Neural cell (in vitro differentiated cells): Measurements from ENCODE around the gene RAB41. TPM values are rescaled to one million over a fixed set of nuclear protein-coding genes. Genes with fewer than 3 reads are reported as not detected.

ENCODE experiments used
- H2AFZ ChIP-seq: fragments of 200-600, 300-800 bp; sonication (generic), shearing (Covaris generic); 2 replicates; pipeline ENCODE4 v1.6.0; 2014; ENCODE audit warnings: low read depth, mild to moderate bottlenecking, antibody characterized with exemption, low read length, moderate library complexity
- H3F3A ChIP-seq: fragments of 200-600 bp; shearing (Covaris generic); 2 replicates; pipeline ENCODE4 v1.6.1; 2016; ENCODE audit warnings: mild to moderate bottlenecking, moderate library complexity, mixed read lengths, antibody characterized with exemption, low read length; ENCODE audit not compliant: insufficient read depth, poor library complexity, severe bottlenecking
- H3K27ac ChIP-seq: fragments of 200-600, 300-800 bp; sonication (generic), shearing (Covaris generic); 2 replicates; pipeline ENCODE4 v1.5.1; 2014; ENCODE audit warnings: mild to moderate bottlenecking, low read length, moderate library complexity
- H3K27me3 ChIP-seq: fragments of 300-800, 200-600 bp; sonication (generic), shearing (Covaris generic); 2 replicates; pipeline ENCODE4 v1.6.0; 2014; ENCODE audit warnings: mild to moderate bottlenecking, low read depth, low read length, moderate library complexity; ENCODE audit not compliant: insufficient read depth
- H3K36me3 ChIP-seq: fragments of 300-800, 200-600 bp; sonication (generic), shearing (Covaris generic); 2 replicates; pipeline ENCODE4 v1.5.1; 2014; ENCODE audit warnings: mild to moderate bottlenecking, antibody characterized with exemption, low read length, moderate library complexity; ENCODE audit not compliant: insufficient read depth
- H3K4me2 ChIP-seq: fragments of 300-800, 200-600 bp; sonication (generic), shearing (Covaris generic); 2 replicates; pipeline ENCODE4 v1.6.0; 2014; ENCODE audit warnings: mild to moderate bottlenecking, low read length
- H3K4me3 ChIP-seq: fragments of 300-800, 200-600 bp; sonication (generic), shearing (Covaris generic); 2 replicates; pipeline ENCODE4 v1.5.1; 2014; ENCODE audit warnings: mild to moderate bottlenecking, low read length, moderate library complexity
- H3K79me2 ChIP-seq: fragments of 200-600 bp; shearing (Covaris generic); replicated peaks from 2 replicates; pipeline ENCODE4 v1.6.0; 2014; ENCODE audit warnings: mild to moderate bottlenecking, low read length, moderate library complexity; ENCODE audit not compliant: insufficient read depth
- H3K9ac ChIP-seq: fragments of 300-800, 200-600 bp; sonication (generic), shearing (Covaris generic); 2 replicates; pipeline ENCODE4 v1.6.1; 2016; ENCODE audit warnings: mild to moderate bottlenecking, low read length, mixed read lengths
- H3K9me2 ChIP-seq: fragments of 200-600 bp; shearing (Covaris generic); 2 replicates; pipeline ENCODE4 v1.6.1; 2016; ENCODE audit warnings: mild to moderate bottlenecking, low read length, mixed read lengths; ENCODE audit not compliant: insufficient read depth
- H3K9me3 ChIP-seq: fragments of 200-600, 300-800 bp; sonication (generic), shearing (Covaris generic); 2 replicates; pipeline ENCODE4 v1.6.1; 2016; ENCODE audit warnings: mild to moderate bottlenecking, mixed run types, low read length, moderate library complexity, mixed read lengths
- H4K20me1 ChIP-seq: fragments of 200-600 bp; shearing (Covaris generic); 2 replicates; pipeline ENCODE4 v1.6.1; 2016; ENCODE audit warnings: mild to moderate bottlenecking, mixed run types; ENCODE audit not compliant: insufficient read depth
- EP300 ChIP-seq: fragments of 450-650 bp; conservative IDR thresholded peaks from 2 replicates; pipeline ENCODE4 v1.6.1; 2014; ENCODE audit warnings: antibody characterized with exemption, mild to moderate bottlenecking, moderate library complexity; ENCODE audit not compliant: poor library complexity, severe bottlenecking
- EZH2 ChIP-seq: fragments of 200-600, 300-800 bp; shearing (Covaris generic), sonication (generic); IDR thresholded peaks from 2 replicates; pipeline ENCODE4 v1.6.1; 2014; ENCODE audit warnings: antibody characterized with exemption, low read length, borderline replicate concordance, mild to moderate bottlenecking; ENCODE audit not compliant: insufficient read depth, poor library complexity, severe bottlenecking
- MXI1 ChIP-seq: fragments of 450-650 bp; conservative IDR thresholded peaks from 2 replicates; pipeline ENCODE4 v1.6.1; 2014; ENCODE audit warnings: antibody characterized with exemption, mild to moderate bottlenecking; ENCODE audit not compliant: poor library complexity, severe bottlenecking
- POLR2AphosphoS5 ChIP-seq: IDR thresholded peaks from 2 replicates; pipeline ENCODE4 v1.6.1; 2012
- RAD21 ChIP-seq: fragments of 450-650 bp; conservative IDR thresholded peaks from 2 replicates; pipeline ENCODE4 v1.6.1; 2014; ENCODE audit warnings: antibody characterized with exemption, mild to moderate bottlenecking, moderate library complexity
- SMC3 ChIP-seq: fragments of 450-650 bp; conservative IDR thresholded peaks from 2 replicates; pipeline ENCODE4 v1.6.1; 2014; ENCODE audit warnings: antibody characterized with exemption, mild to moderate bottlenecking, moderate library complexity; ENCODE audit not compliant: poor library complexity
- TAF1 ChIP-seq: IDR thresholded peaks from 2 replicates; pipeline ENCODE4 v1.6.1; 2012; ENCODE audit warnings: low read depth
- polyA plus RNA-seq: library from polyadenylated mRNA; depleted of rRNA; stranded (reverse); fragments of >200 nt; gene quantifications from 2 replicates; pipeline ENCODE4 v1.2.3, GENCODE V29; 2014
- TF ChIP-seq, protein P1 (sequence below): IDR thresholded peaks from 2 replicates; pipeline ENCODE4 v1.6.1; 2012; ENCODE audit warnings: borderline replicate concordance
- TF ChIP-seq, protein P2 (sequence below): fragments of 450-650 bp; IDR thresholded peaks from 2 replicates; pipeline ENCODE4 v1.5.1; 2014; ENCODE audit warnings: antibody characterized with exemption, mild to moderate bottlenecking, moderate library complexity; ENCODE audit not compliant: poor library complexity, severe bottlenecking

Gene RAB41
- polyA plus RNA-seq, 1 donor from 2014 or later, result not detected

DNA sequence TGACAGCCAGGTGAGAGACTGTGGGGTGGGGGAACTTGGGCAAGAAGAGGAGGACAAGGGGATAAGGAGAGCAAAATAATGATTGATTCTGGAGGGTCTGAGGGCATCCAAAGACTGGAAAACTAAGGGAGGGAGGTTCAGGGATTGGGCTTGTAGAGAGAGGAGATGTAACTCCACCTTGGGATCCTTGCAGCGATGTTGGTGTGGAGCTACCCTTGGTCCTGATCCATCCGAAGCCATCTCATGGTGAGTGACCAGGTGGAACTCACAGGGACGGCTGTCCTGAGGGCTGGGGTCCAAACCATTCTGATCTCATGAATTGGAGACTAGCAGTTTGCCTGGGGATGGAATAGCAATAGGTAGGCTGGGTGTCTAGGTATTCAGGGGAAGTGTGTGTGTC is 1.4 kb upstream of the RAB41 start:
- H3K4me2 ChIP-seq, result no peak overlapping the region
- no peak overlapping the region for H3K27ac ChIP-seq
- H3K36me3 ChIP-seq, result no peaks in the 10 kb centered on the region
- TF ChIP-seq, protein P1, sequence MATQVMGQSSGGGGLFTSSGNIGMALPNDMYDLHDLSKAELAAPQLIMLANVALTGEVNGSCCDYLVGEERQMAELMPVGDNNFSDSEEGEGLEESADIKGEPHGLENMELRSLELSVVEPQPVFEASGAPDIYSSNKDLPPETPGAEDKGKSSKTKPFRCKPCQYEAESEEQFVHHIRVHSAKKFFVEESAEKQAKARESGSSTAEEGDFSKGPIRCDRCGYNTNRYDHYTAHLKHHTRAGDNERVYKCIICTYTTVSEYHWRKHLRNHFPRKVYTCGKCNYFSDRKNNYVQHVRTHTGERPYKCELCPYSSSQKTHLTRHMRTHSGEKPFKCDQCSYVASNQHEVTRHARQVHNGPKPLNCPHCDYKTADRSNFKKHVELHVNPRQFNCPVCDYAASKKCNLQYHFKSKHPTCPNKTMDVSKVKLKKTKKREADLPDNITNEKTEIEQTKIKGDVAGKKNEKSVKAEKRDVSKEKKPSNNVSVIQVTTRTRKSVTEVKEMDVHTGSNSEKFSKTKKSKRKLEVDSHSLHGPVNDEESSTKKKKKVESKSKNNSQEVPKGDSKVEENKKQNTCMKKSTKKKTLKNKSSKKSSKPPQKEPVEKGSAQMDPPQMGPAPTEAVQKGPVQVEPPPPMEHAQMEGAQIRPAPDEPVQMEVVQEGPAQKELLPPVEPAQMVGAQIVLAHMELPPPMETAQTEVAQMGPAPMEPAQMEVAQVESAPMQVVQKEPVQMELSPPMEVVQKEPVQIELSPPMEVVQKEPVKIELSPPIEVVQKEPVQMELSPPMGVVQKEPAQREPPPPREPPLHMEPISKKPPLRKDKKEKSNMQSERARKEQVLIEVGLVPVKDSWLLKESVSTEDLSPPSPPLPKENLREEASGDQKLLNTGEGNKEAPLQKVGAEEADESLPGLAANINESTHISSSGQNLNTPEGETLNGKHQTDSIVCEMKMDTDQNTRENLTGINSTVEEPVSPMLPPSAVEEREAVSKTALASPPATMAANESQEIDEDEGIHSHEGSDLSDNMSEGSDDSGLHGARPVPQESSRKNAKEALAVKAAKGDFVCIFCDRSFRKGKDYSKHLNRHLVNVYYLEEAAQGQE, result no peak
- TF ChIP-seq SMC3 (no peak), RAD21 (no peak), POLR2AphosphoS5 (no peak), EZH2 (no peak), TAF1 (no peak), MXI1 (no peak), EP300 (no peak)
- TF ChIP-seq, protein P2, sequence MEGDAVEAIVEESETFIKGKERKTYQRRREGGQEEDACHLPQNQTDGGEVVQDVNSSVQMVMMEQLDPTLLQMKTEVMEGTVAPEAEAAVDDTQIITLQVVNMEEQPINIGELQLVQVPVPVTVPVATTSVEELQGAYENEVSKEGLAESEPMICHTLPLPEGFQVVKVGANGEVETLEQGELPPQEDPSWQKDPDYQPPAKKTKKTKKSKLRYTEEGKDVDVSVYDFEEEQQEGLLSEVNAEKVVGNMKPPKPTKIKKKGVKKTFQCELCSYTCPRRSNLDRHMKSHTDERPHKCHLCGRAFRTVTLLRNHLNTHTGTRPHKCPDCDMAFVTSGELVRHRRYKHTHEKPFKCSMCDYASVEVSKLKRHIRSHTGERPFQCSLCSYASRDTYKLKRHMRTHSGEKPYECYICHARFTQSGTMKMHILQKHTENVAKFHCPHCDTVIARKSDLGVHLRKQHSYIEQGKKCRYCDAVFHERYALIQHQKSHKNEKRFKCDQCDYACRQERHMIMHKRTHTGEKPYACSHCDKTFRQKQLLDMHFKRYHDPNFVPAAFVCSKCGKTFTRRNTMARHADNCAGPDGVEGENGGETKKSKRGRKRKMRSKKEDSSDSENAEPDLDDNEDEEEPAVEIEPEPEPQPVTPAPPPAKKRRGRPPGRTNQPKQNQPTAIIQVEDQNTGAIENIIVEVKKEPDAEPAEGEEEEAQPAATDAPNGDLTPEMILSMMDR, result no peak
- no peak overlapping the region for H2AFZ ChIP-seq
- no peaks in the 10 kb centered on the region for H3K9me3 ChIP-seq
- no peaks in the 10 kb centered on the region for H3K79me2 ChIP-seq
- no peak overlapping the region for H3K9ac ChIP-seq
- H3K9me2 ChIP-seq, result no peaks in the 10 kb centered on the region
- no peaks in the 10 kb centered on the region for H3F3A ChIP-seq
- no peaks in the 10 kb centered on the region for H4K20me1 ChIP-seq
- no peak overlapping the region for H3K4me3 ChIP-seq
- no peaks in the 10 kb centered on the region for H3K27me3 ChIP-seq

DNA sequence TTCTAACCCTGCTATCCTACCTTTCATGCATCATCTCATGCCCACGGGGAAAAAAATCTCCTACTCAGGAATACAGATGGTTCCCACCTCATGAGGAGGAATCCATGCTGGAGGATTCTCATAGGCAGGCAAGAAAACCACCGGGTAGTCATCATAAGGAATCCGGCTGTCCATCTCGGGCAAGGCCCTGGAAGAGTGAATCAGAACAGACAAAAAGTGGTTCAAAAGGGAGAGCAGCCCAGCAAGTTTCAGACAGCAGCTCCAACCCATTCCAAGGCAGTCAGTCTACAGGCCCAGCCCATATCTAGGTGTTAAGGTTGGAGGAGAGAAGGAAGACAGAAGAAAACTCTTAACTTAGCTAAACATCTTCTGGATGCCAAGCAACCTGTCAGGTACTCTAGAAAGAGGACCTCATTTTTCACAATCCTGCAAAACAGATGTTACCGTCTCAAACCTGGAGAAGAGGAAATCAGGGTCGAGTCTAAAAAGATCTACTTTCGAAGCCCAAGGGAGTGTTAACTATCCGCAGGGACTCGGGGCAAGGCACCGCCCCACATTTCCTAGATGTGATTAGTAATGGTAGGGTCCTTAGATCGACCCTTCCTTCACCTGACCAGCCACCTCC is 7.3 kb downstream of the RAB41 start:
- no peaks in the 10 kb centered on the region for H3K9me2 ChIP-seq
- H3K36me3 ChIP-seq, result no peaks in the 10 kb centered on the region
- TF ChIP-seq, protein P1, result no peak
- TF ChIP-seq, protein P2, result no peak
- TF ChIP-seq MXI1 (no peak), TAF1 (no peak), EZH2 (no peak), RAD21 (no peak), POLR2AphosphoS5 (no peak), EP300 (no peak), SMC3 (no peak)
- no peaks in the 10 kb centered on the region for H4K20me1 ChIP-seq
- peaks cover 15% of the 10 kb centered on the region for H3K79me2 ChIP-seq
- H3K27ac ChIP-seq, result no peak overlapping the region
- H3K4me3 ChIP-seq, result peak overlapping the region; percentile 73
- peak overlapping the region; percentile 65 for H3K9ac ChIP-seq
- no peaks in the 10 kb centered on the region for H3F3A ChIP-seq
- no peaks in the 10 kb centered on the region for H3K9me3 ChIP-seq
- peak overlapping the region; percentile 21 for H2AFZ ChIP-seq
- H3K27me3 ChIP-seq, result no peaks in the 10 kb centered on the region
- H3K4me2 ChIP-seq, result peak overlapping the region; percentile 44
